Fibroblast of skin of back (primary cell): ENCODE results near the gene MRPL41.
"Not testable (repeated sequence)": the region's sequence is repeated elsewhere in the genome, so short reads cannot be mapped to it uniquely, and the experiment has no call there.

Experiments used
- DNase-seq: peaks from one replicate; pipeline ENCODE4 v3.0.0-alpha.2; 2013

MRPL41 gene

GRCh38 chr9:137583957-137584356, 32.3 kb downstream of the MRPL41 start:
- DNase-seq, result no peak

GRCh38 chr9:137586854-137587253, 35.2 kb downstream of the MRPL41 start:
- no peak for DNase-seq

GRCh38 chr9:137588311-137588710, 36.6 kb downstream of the MRPL41 start:
- DNase-seq, result no peak

- DNase-seq, result no peak
These were observed 37.2 kb downstream of the MRPL41 start for GRCh38 chr9:137588891-137589290.

GRCh38 chr9:137589441-137590122, 37.9 kb downstream of the MRPL41 start:
- DNase-seq, result peak; percentile 17

- DNase-seq, result no peak
These were observed 38.4 kb downstream of the MRPL41 start for GRCh38 chr9:137590123-137590468.

GRCh38 chr9:137590469-137591383, 39.0 kb downstream of the MRPL41 start, which contains the start of gene ZMYND19:
TSS of gene ZMYND19 (minus strand) at chr9:137590512. CDS start at chr9:137590263, 249 bp downstream.
- DNase-seq, result peak; percentile 85

- no peak for DNase-seq
These were observed 41.1 kb downstream of the MRPL41 start for GRCh38 chr9:137592767-137593166.

GRCh38 chr9:137593176-137593575, 41.5 kb downstream of the MRPL41 start:
- no peak for DNase-seq

- not testable (repeated sequence) for DNase-seq
These were observed 44.9 kb downstream of the MRPL41 start for GRCh38 chr9:137596577-137596976.

GRCh38 chr9:137598943-137599342, 47.3 kb downstream of the MRPL41 start:
- DNase-seq, result no peak
